ENCODE results near the gene MRPL37.

MRPL37 gene

GRCh38 chr1:54257876-54258275 is 57.9 kb downstream of the MRPL37 start:
- Histone ChIP-seq H3K36me3 (ENCODE audit: insufficient read depth, low read length) (peaks cover 48% of the 10 kb centered on the region; the same call in 1 of the 2 replicates), H3F3A (ENCODE audit: low read depth) (no peaks in the 10 kb centered on the region), H3K4me2 (ENCODE audit: low read depth, low read length, poor library complexity, severe bottlenecking) (no peak overlapping the region), H3K4me1 (ENCODE audit: insufficient read depth, low read length, poor library complexity, severe bottlenecking) (no peaks in the 10 kb centered on the region), H3K79me2 (ENCODE audit: insufficient read depth, low read length) (no peaks in the 10 kb centered on the region; the same call in 1 of the 2 replicates), H4K20me1 (ENCODE audit: insufficient read depth, low read length, poor library complexity, severe bottlenecking) (no peaks in the 10 kb centered on the region), H2AFZ (ENCODE audit: low read length) (no peak overlapping the region), H3K9ac (ENCODE audit: low read depth, low read length, poor library complexity, severe bottlenecking) (no peak overlapping the region), H3K9me3 (ENCODE audit: insufficient read depth, low read depth, low read length) (no peaks in the 10 kb centered on the region), H3K4me3 (ENCODE audit: low read length, poor library complexity, severe bottlenecking) (no peak overlapping the region), H3K27me3 (ENCODE audit: insufficient read depth, low read length, poor library complexity, severe bottlenecking) (no peaks in the 10 kb centered on the region), H3K9me2 (replicated peaks; ENCODE audit: low read depth, low read length) (no peaks in the 10 kb centered on the region)
- no peak for TF ChIP-seq CTCF (conservative IDR thresholded peaks at IDR 0.05; ENCODE audit: low read length)
- no peak for TF ChIP-seq EZH2phosphoT487 (IDR thresholded peaks at IDR 0.05; ENCODE audit: borderline replicate concordance)

GRCh38 chr1:54259546-54260140 is 59.7 kb downstream of the MRPL37 start:
- no peaks in the 10 kb centered on the region for H4K20me1 ChIP-seq (ENCODE audit: insufficient read depth, low read length, poor library complexity, severe bottlenecking)
- no peak for TF ChIP-seq CTCF (conservative IDR thresholded peaks at IDR 0.05; ENCODE audit: low read length)
- no peak for TF ChIP-seq EZH2phosphoT487 (IDR thresholded peaks at IDR 0.05; ENCODE audit: borderline replicate concordance)
- H3K4me1 ChIP-seq (ENCODE audit: insufficient read depth, low read length, poor library complexity, severe bottlenecking) = no peaks in the 10 kb centered on the region

GRCh38 chr1:54260810-54261209 is 60.8 kb downstream of the MRPL37 start:
- H3K36me3 ChIP-seq (ENCODE audit: insufficient read depth, low read length) = peaks cover 41% of the 10 kb centered on the region; the same call in 1 of the 2 replicates

More at GRCh38 chr1:54259546-54260140, 59.7 kb downstream of the MRPL37 start:
- Histone ChIP-seq H3K4me3 (ENCODE audit: low read length, poor library complexity, severe bottlenecking) (no peak overlapping the region), H3K9me3 (ENCODE audit: insufficient read depth, low read depth, low read length) (no peaks in the 10 kb centered on the region), H3K9me2 (replicated peaks; ENCODE audit: low read depth, low read length) (no peaks in the 10 kb centered on the region), H3K9ac (ENCODE audit: low read depth, low read length, poor library complexity, severe bottlenecking) (no peak overlapping the region), H3K4me2 (ENCODE audit: low read depth, low read length, poor library complexity, severe bottlenecking) (no peak overlapping the region), H3K27me3 (ENCODE audit: insufficient read depth, low read length, poor library complexity, severe bottlenecking) (no peaks in the 10 kb centered on the region), H3F3A (ENCODE audit: low read depth) (no peaks in the 10 kb centered on the region), H3K36me3 (ENCODE audit: insufficient read depth, low read length) (peaks cover 39% of the 10 kb centered on the region; the same call in 1 of the 2 replicates), H3K79me2 (ENCODE audit: insufficient read depth, low read length) (no peaks in the 10 kb centered on the region; the same call in 1 of the 2 replicates), H2AFZ (ENCODE audit: low read length) (no peak overlapping the region)

More at GRCh38 chr1:54260810-54261209, 60.8 kb downstream of the MRPL37 start:
- no peaks in the 10 kb centered on the region for H3F3A ChIP-seq (ENCODE audit: low read depth)
- no peak overlapping the region for H3K9ac ChIP-seq (ENCODE audit: low read depth, low read length, poor library complexity, severe bottlenecking)
- H2AFZ ChIP-seq (ENCODE audit: low read length) = no peak overlapping the region
- no peaks in the 10 kb centered on the region for H3K4me1 ChIP-seq (ENCODE audit: insufficient read depth, low read length, poor library complexity, severe bottlenecking)
- no peaks in the 10 kb centered on the region for H4K20me1 ChIP-seq (ENCODE audit: insufficient read depth, low read length, poor library complexity, severe bottlenecking)
- no peaks in the 10 kb centered on the region for H3K9me3 ChIP-seq (ENCODE audit: insufficient read depth, low read depth, low read length)
- no peaks in the 10 kb centered on the region; the same call in 1 of the 2 replicates for H3K79me2 ChIP-seq (ENCODE audit: insufficient read depth, low read length)
- TF ChIP-seq CTCF (conservative IDR thresholded peaks at IDR 0.05; ENCODE audit: low read length) = no peak
- no peak for TF ChIP-seq EZH2phosphoT487 (IDR thresholded peaks at IDR 0.05; ENCODE audit: borderline replicate concordance)
- H3K27me3 ChIP-seq (ENCODE audit: insufficient read depth, low read length, poor library complexity, severe bottlenecking) = no peaks in the 10 kb centered on the region
- no peak overlapping the region for H3K4me2 ChIP-seq (ENCODE audit: low read depth, low read length, poor library complexity, severe bottlenecking)
- H3K4me3 ChIP-seq (ENCODE audit: low read length, poor library complexity, severe bottlenecking) = no peak overlapping the region
- H3K9me2 ChIP-seq (replicated peaks; ENCODE audit: low read depth, low read length) = no peaks in the 10 kb centered on the region

All from Loucy (cell line).